ENCODE results near the gene RAB36.
A peak's percentile ranks its signal among the peaks of the same experiment; 100 is the strongest.

The RAB36 gene

GRCh38 chr22:23210428-23211170, 65.3 kb downstream of the RAB36 start:
- H3K27me3 ChIP-seq (ENCODE audit: insufficient read depth, low read length, poor library complexity, severe bottlenecking), result no peaks in the 10 kb centered on the region
- H3K9me2 ChIP-seq (replicated peaks; ENCODE audit: low read depth, low read length), result no peaks in the 10 kb centered on the region
- peaks cover 98% of the 10 kb centered on the region for H3K79me2 ChIP-seq (ENCODE audit: insufficient read depth, low read length)
- H4K20me1 ChIP-seq (ENCODE audit: insufficient read depth, low read length, poor library complexity, severe bottlenecking), result peaks cover 63% of the 10 kb centered on the region
- H3K4me1 ChIP-seq (ENCODE audit: insufficient read depth, low read length, poor library complexity, severe bottlenecking), result peaks cover 50% of the 10 kb centered on the region
- H3K4me2 ChIP-seq (ENCODE audit: low read depth, low read length, poor library complexity, severe bottlenecking), result no peak overlapping the region
- H2AFZ ChIP-seq (ENCODE audit: low read length), result no peak overlapping the region
- H3K9me3 ChIP-seq (ENCODE audit: insufficient read depth, low read depth, low read length), result no peaks in the 10 kb centered on the region
- peaks cover 14% of the 10 kb centered on the region for H3F3A ChIP-seq (ENCODE audit: low read depth)
- no peak overlapping the region for H3K9ac ChIP-seq (ENCODE audit: low read depth, low read length, poor library complexity, severe bottlenecking)
- peaks cover 54% of the 10 kb centered on the region; the same call in 1 of the 2 replicates for H3K36me3 ChIP-seq (ENCODE audit: insufficient read depth, low read length)
- TF ChIP-seq EZH2phosphoT487 (IDR thresholded peaks at IDR 0.05; ENCODE audit: borderline replicate concordance) (no peak), CTCF (conservative IDR thresholded peaks at IDR 0.05; ENCODE audit: low read length) (no peak)
- H3K4me3 ChIP-seq (ENCODE audit: low read length, poor library complexity, severe bottlenecking), result no peak overlapping the region

GRCh38 chr22:23211622-23212021, 66.3 kb downstream of the RAB36 start:
- Histone ChIP-seq H3K4me1 (ENCODE audit: insufficient read depth, low read length, poor library complexity, severe bottlenecking) (peaks cover 56% of the 10 kb centered on the region), H3K36me3 (ENCODE audit: insufficient read depth, low read length) (peaks cover 48% of the 10 kb centered on the region; the same call in 1 of the 2 replicates), H3F3A (ENCODE audit: low read depth) (peaks cover 19% of the 10 kb centered on the region), H3K79me2 (ENCODE audit: insufficient read depth, low read length) (peaks cover 88% of the 10 kb centered on the region), H3K9ac (ENCODE audit: low read depth, low read length, poor library complexity, severe bottlenecking) (peak overlapping the region; percentile 100), H3K9me2 (replicated peaks; ENCODE audit: low read depth, low read length) (no peaks in the 10 kb centered on the region), H4K20me1 (ENCODE audit: insufficient read depth, low read length, poor library complexity, severe bottlenecking) (peaks cover 57% of the 10 kb centered on the region), H3K27me3 (ENCODE audit: insufficient read depth, low read length, poor library complexity, severe bottlenecking) (no peaks in the 10 kb centered on the region), H3K4me3 (ENCODE audit: low read length, poor library complexity, severe bottlenecking) (no peak overlapping the region), H3K4me2 (ENCODE audit: low read depth, low read length, poor library complexity, severe bottlenecking) (no peak overlapping the region), H3K9me3 (ENCODE audit: insufficient read depth, low read depth, low read length) (no peaks in the 10 kb centered on the region), H2AFZ (ENCODE audit: low read length) (no peak overlapping the region)
- TF ChIP-seq EZH2phosphoT487 (IDR thresholded peaks at IDR 0.05; ENCODE audit: borderline replicate concordance) (no peak), CTCF (conservative IDR thresholded peaks at IDR 0.05; ENCODE audit: low read length) (no peak)

GRCh38 chr22:23212061-23213021, 67.1 kb downstream of the RAB36 start:
- Histone ChIP-seq H3K4me3 (ENCODE audit: low read length, poor library complexity, severe bottlenecking) (no peak overlapping the region), H3K36me3 (ENCODE audit: insufficient read depth, low read length) (peaks cover 46% of the 10 kb centered on the region; the same call in 1 of the 2 replicates), H3K79me2 (ENCODE audit: insufficient read depth, low read length) (peaks cover 88% of the 10 kb centered on the region), H3K9me3 (ENCODE audit: insufficient read depth, low read depth, low read length) (no peaks in the 10 kb centered on the region), H2AFZ (ENCODE audit: low read length) (no peak overlapping the region), H3F3A (ENCODE audit: low read depth) (peaks cover 25% of the 10 kb centered on the region), H3K4me1 (ENCODE audit: insufficient read depth, low read length, poor library complexity, severe bottlenecking) (peaks cover 62% of the 10 kb centered on the region), H3K4me2 (ENCODE audit: low read depth, low read length, poor library complexity, severe bottlenecking) (peak overlapping the region; percentile 100), H3K9me2 (replicated peaks; ENCODE audit: low read depth, low read length) (no peaks in the 10 kb centered on the region), H3K9ac (ENCODE audit: low read depth, low read length, poor library complexity, severe bottlenecking) (peak overlapping the region; percentile 100), H3K27me3 (ENCODE audit: insufficient read depth, low read length, poor library complexity, severe bottlenecking) (peaks cover 5% of the 10 kb centered on the region), H4K20me1 (ENCODE audit: insufficient read depth, low read length, poor library complexity, severe bottlenecking) (peaks cover 51% of the 10 kb centered on the region)
- no peak for TF ChIP-seq CTCF (conservative IDR thresholded peaks at IDR 0.05; ENCODE audit: low read length)
- TF ChIP-seq EZH2phosphoT487 (IDR thresholded peaks at IDR 0.05; ENCODE audit: borderline replicate concordance), result no peak
